Stimulated activated CD4-positive, alpha-beta T cell treated with anti-CD3 and anti-CD28 coated beads, Interleukin-15, amount 100 ng/mL, for 48 hours (primary cell): ENCODE data around the gene SLC9A8.
"Not testable (repeated sequence)": the region's sequence is repeated elsewhere in the genome, so short reads cannot be mapped to it uniquely, and the experiment has no call there.

Source experiments
- DNase-seq, 2 donors: peaks; one replicate each; pipeline ENCODE4 v3.0.0-alpha.2; 2020; ENCODE audit warnings: low read depth in 2 of 2

The SLC9A8 gene

GRCh38 chr20:49893242-49894072 is 80.8 kb downstream of the SLC9A8 start:
- peak; percentile 34 to 37 for DNase-seq

- DNase-seq: peak in 1 of 2 donors; percentile 37
Measured at GRCh38 chr20:49894073-49894470, 81.4 kb downstream of the SLC9A8 start.

- DNase-seq: not testable (repeated sequence)
Measured at GRCh38 chr20:49895474-49896093, 83.0 kb downstream of the SLC9A8 start.

- DNase-seq: no peak
Measured at GRCh38 chr20:49896204-49896603, 83.6 kb downstream of the SLC9A8 start.

GRCh38 chr20:49899541-49900383 is 87.1 kb downstream of the SLC9A8 start:
- DNase-seq: no peak

- DNase-seq: no peak
Measured at GRCh38 chr20:49901588-49901987, 89.0 kb downstream of the SLC9A8 start.

DNA sequence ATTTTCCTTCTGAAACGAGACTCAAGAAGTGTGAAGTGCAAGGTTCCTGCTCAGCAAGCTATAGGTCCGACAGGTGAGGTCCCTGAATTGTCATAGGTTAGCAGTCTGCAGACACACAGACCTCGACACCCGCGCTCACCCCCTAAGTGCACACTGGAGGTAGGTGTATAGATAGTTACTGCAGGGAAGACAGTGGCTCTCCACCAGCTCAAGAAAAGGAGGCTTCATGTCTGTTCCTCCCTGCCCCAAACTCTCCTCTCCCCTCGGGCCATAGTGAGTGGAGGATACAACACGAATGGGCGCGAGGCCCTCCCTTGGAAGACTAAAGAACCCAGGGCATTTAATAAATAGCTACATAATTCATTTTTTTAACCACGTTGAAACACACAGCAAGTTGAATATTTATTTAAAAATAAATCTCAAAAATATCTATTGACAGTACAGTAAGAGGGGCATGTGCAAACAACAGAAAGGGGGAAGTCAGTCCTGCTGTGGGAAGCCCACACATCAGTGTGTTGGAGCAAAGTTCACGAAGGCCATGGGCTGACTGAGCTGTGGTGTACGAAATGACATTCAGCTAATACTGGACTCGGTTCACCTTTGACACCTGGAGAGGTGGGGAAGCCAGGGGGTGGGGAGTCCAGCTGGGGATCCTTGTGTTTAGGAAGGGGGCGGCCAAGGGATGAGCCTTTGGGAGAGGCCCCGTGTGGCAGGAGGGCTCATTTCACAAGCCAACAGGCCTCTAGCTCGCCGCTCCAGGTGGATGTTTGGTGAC is 92.0 kb downstream of the SLC9A8 start:
- DNase-seq: no peak

DNA sequence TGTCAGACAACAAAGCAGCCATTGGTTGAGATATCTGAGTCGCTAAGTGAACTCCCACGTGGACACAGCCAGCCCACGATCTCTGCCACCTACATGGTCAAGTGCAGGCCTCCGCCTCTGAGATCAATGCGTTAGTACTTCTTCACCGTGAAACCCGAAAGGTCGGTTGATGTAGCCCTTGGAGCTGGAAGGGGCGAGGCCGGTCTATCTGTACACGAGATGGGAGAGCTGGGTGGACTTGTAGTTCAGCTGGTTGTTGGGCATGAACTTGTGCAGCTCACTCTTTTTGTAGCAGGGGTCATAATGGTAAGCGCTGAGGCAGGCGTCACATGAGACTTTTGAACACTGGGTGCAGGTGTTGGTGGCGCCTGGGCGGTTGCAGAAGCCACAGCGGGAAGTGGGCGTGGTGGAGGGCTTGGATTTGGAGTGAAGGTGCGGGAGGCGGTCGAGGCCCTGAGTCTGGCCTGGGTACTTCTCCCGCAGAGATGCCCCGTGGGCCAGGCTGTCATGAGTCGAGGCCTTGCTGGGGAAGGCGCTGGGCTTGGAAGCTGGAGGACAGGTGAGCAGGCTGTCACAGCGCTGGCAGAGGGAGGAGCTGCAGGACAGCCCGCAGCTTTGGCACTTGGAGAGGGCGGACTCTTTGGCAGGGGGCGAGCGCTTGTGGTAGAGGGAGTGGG is 92.9 kb downstream of the SLC9A8 start:
- DNase-seq: no peak

GRCh38 chr20:49906101-49906604 is 93.5 kb downstream of the SLC9A8 start:
- DNase-seq: no peak

DNA sequence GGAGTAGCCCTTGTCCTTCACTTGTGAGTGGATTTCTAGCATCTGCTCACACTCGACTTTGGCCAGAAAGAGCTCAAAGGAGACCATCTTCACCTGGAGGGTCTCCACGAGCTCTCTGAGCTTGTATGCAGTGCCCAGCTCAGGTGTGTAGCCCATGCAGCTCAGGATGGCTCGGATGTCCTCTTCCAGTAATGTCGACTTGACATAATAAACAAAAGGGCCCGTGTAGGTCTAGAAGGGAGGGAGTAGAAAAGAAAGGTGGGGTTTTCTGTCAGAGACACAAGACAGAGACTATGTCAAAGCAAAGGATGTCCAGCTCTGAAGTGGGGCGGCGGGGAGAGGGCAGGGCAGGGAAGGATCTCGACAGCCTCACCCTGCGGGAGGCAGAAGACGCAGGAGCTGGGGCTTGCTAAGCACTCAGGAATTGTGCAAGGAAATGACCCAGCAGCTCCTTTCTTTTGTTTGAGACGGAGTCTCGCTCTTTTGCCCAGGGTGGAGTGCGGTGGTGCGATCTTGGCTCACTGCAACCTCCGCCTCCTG is 94.1 kb downstream of the SLC9A8 start:
- DNase-seq: no peak

DNA sequence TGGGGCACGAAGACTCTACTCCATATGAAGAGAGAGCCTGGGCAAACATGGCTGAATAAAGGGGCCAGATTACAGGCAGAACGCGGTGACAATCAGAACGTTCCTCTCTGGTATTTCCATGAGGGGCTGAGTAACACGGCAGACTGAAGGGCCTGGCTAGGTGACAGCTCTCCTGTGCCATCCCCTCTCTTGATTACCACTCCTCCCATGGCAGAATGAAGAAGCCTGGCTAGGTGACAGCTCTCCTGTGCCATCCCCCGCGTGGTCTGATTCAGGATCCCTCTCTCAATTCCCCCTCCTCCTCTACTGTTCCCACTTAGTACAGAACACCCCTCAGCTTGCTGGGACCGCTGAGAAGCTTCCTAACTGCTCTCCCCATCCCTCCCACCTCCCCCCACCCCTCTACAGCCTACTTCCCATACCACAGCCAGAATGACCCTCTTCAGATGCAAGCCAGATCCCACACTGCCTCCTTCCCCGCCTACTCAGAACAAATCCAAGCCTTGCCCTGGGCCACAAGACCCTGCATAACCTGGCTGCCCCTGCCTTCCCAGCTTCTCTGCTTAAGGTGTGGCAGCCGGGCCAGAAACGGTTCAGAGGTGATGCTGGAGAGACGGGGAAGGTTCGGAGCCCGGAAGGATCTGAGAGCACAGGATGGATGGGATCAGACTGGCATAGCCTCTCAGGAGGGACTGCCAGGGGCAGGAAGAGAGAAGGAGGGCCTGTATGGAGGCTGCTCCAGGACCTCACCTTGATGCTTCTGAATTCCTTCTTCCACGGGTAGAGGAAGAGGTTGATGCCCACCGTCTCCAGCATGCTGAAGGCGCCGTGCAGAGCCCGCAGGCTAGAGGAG is 95.0 kb downstream of the SLC9A8 start:
- no peak for DNase-seq

- DNase-seq: no peak
Measured at GRCh38 chr20:49908258-49908565, 95.6 kb downstream of the SLC9A8 start.

GRCh38 chr20:49909499-49910339 is 97.1 kb downstream of the SLC9A8 start:
- no peak for DNase-seq

- DNase-seq: no peak
Measured at GRCh38 chr20:49910340-49910706, 97.7 kb downstream of the SLC9A8 start.

- DNase-seq: no peak
Measured at GRCh38 chr20:49913399-49914047, 100.9 kb downstream of the SLC9A8 start.

DNA sequence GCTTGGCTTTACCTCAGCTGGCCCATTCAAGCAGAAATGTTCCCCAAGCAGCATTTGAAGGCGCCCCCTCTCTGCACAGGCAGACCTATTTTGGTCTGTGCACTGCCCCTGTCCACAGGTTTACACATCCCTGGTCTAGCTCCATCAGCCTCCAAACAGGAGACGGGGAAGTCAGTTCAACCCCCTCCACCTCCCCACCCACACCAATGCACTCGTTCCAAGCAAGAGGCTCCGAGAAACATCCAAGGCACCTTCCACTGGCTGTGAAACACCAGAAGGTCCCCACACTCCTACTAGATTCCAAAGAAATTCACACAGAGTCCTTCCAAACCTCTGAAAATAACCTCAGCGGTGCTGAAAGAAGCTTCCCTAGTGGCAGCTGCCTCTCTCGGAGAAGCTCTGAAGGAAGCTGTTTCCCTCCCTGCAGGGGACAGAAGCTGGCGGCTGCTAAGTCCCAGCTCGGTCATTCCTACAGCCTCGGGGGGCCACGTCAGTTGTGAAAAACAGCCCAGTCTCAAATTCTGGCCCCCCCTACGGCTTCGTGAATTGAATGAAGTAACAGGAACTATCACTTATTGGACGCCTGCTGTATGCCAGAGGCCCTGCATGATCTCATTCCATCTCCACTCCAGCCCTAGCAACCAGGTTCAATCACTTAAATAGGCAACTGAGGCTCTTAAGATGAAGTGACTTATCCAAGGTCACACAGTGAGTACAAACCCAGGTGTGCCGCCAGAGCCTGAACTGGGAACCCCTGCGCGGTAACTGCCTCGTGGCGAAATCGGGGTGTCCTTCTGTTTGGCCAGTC is 101.9 kb downstream of the SLC9A8 start:
- DNase-seq: no peak

- DNase-seq: no peak
Measured at GRCh38 chr20:49915118-49915379, 102.4 kb downstream of the SLC9A8 start.
